T-helper 1 cell treated with Interleukin-12 subunit alpha and Interleukin-12 subunit beta and Interleukin-4 antibody, amounts not matched to agents 30 μg/mL and 1 μg/mL, for 36 hours (primary cell): ENCODE measurements around the gene TAOK1.
"Not testable (repeated sequence)": the region's sequence is repeated elsewhere in the genome, so short reads cannot be mapped to it uniquely, and the experiment has no call there.

Experiments
- H3K27ac Mint-ChIP-seq: one replicate; pipeline ENCODE4 v1.8.0; 2021; ENCODE audit warnings: mild to moderate bottlenecking, mixed read lengths
- H3K27me3 Mint-ChIP-seq: one replicate; pipeline ENCODE4 v1.8.0; 2021; ENCODE audit warnings: low read depth, mixed read lengths
- H3K36me3 Mint-ChIP-seq: one replicate; pipeline ENCODE4 v1.8.0; 2021; ENCODE audit warnings: low read depth, mixed read lengths
- H3K4me1 Mint-ChIP-seq: one replicate; pipeline ENCODE4 v1.8.0; 2021; ENCODE audit warnings: low read depth, mixed read lengths
- H3K4me3 Mint-ChIP-seq: one replicate; pipeline ENCODE4 v1.8.0; 2021; ENCODE audit warnings: mild to moderate bottlenecking, moderate library complexity, mixed read lengths
- H3K9me3 Mint-ChIP-seq: one replicate; pipeline ENCODE4 v1.8.0; 2021; ENCODE audit warnings: mixed read lengths

TAOK1 gene

GRCh38 chr17:29510953-29511352 is 120.8 kb downstream of the TAOK1 start:
- Mint-ChIP-seq H3K27ac (no peak overlapping the region), H3K36me3 (peaks cover 12% of the 10 kb centered on the region), H3K27me3 (no peaks in the 10 kb centered on the region), H3K4me1 (no peaks in the 10 kb centered on the region), H3K4me3 (no peak overlapping the region), H3K9me3 (no peaks in the 10 kb centered on the region)

- Mint-ChIP-seq H3K4me3 (no peak overlapping the region), H3K27me3 (no peaks in the 10 kb centered on the region), H3K9me3 (no peaks in the 10 kb centered on the region), H3K4me1 (no peaks in the 10 kb centered on the region), H3K36me3 (peaks cover 17% of the 10 kb centered on the region), H3K27ac (no peak overlapping the region)
These were observed 124.6 kb downstream of the TAOK1 start for GRCh38 chr17:29514792-29515191.

GRCh38 chr17:29518359-29518758 is 128.2 kb downstream of the TAOK1 start:
- Mint-ChIP-seq H3K27me3 (no peaks in the 10 kb centered on the region), H3K9me3 (no peaks in the 10 kb centered on the region), H3K4me3 (no peak overlapping the region), H3K27ac (no peak overlapping the region), H3K36me3 (peaks cover 25% of the 10 kb centered on the region), H3K4me1 (no peaks in the 10 kb centered on the region)

- Mint-ChIP-seq H3K27ac (no peak overlapping the region), H3K27me3 (no peaks in the 10 kb centered on the region), H3K9me3 (no peaks in the 10 kb centered on the region), H3K4me1 (peaks cover 3% of the 10 kb centered on the region), H3K36me3 (peaks cover 13% of the 10 kb centered on the region), H3K4me3 (no peak overlapping the region)
These were observed 134.5 kb downstream of the TAOK1 start for GRCh38 chr17:29524692-29525091.

GRCh38 chr17:29526322-29526721 is 136.2 kb downstream of the TAOK1 start:
- Mint-ChIP-seq H3K9me3 (no peaks in the 10 kb centered on the region), H3K4me3 (no peak overlapping the region), H3K4me1 (peaks cover 3% of the 10 kb centered on the region), H3K27me3 (no peaks in the 10 kb centered on the region), H3K36me3 (peaks cover 17% of the 10 kb centered on the region), H3K27ac (no peak overlapping the region)

GRCh38 chr17:29533976-29534375 is 143.8 kb downstream of the TAOK1 start:
- H3K27me3 Mint-ChIP-seq: no peaks in the 10 kb centered on the region
- no peak overlapping the region for H3K4me3 Mint-ChIP-seq
- H3K9me3 Mint-ChIP-seq: no peaks in the 10 kb centered on the region
- no peaks in the 10 kb centered on the region for H3K4me1 Mint-ChIP-seq
- peaks cover 23% of the 10 kb centered on the region for H3K36me3 Mint-ChIP-seq
- H3K27ac Mint-ChIP-seq: no peak overlapping the region

- Mint-ChIP-seq H3K27me3 (no peaks in the 10 kb centered on the region), H3K27ac (no peak overlapping the region), H3K4me1 (peaks cover 4% of the 10 kb centered on the region), H3K36me3 (peaks cover 22% of the 10 kb centered on the region), H3K9me3 (no peaks in the 10 kb centered on the region), H3K4me3 (no peak overlapping the region)
These were observed 153.9 kb downstream of the TAOK1 start for GRCh38 chr17:29544066-29544465.

GRCh38 chr17:29546085-29546484 is 155.9 kb downstream of the TAOK1 start:
- H3K27me3 Mint-ChIP-seq: no peaks in the 10 kb centered on the region
- H3K4me1 Mint-ChIP-seq: peaks cover 4% of the 10 kb centered on the region
- no peaks in the 10 kb centered on the region for H3K9me3 Mint-ChIP-seq
- H3K36me3 Mint-ChIP-seq: peaks cover 22% of the 10 kb centered on the region
- no peak overlapping the region for H3K4me3 Mint-ChIP-seq
- H3K27ac Mint-ChIP-seq: no peak overlapping the region

GRCh38 chr17:29546830-29547229 is 156.7 kb downstream of the TAOK1 start:
- Mint-ChIP-seq H3K36me3 (peaks cover 22% of the 10 kb centered on the region), H3K27me3 (no peaks in the 10 kb centered on the region), H3K4me1 (peaks cover 4% of the 10 kb centered on the region), H3K27ac (no peak overlapping the region), H3K4me3 (no peak overlapping the region), H3K9me3 (no peaks in the 10 kb centered on the region)

- no peaks in the 10 kb centered on the region for H3K27me3 Mint-ChIP-seq
- H3K4me3 Mint-ChIP-seq: no peak overlapping the region
- no peak overlapping the region for H3K27ac Mint-ChIP-seq
- peaks cover 4% of the 10 kb centered on the region for H3K4me1 Mint-ChIP-seq
- H3K36me3 Mint-ChIP-seq: peaks cover 10% of the 10 kb centered on the region
- no peaks in the 10 kb centered on the region for H3K9me3 Mint-ChIP-seq
These were observed 159.2 kb downstream of the TAOK1 start for GRCh38 chr17:29549177-29549923.

- peaks cover 6% of the 10 kb centered on the region for H3K36me3 Mint-ChIP-seq
These were observed 165.7 kb downstream of the TAOK1 start for GRCh38 chr17:29555840-29556239.

GRCh38 chr17:29557085-29557738 is 167.0 kb downstream of the TAOK1 start:
- no peaks in the 10 kb centered on the region for H3K27me3 Mint-ChIP-seq
- peaks cover 13% of the 10 kb centered on the region for H3K4me1 Mint-ChIP-seq
- no peak overlapping the region for H3K4me3 Mint-ChIP-seq
- H3K36me3 Mint-ChIP-seq: peaks cover 11% of the 10 kb centered on the region
- peak overlapping the region; percentile 50 for H3K27ac Mint-ChIP-seq
- H3K9me3 Mint-ChIP-seq: no peaks in the 10 kb centered on the region

More at GRCh38 chr17:29555840-29556239, 165.7 kb downstream of the TAOK1 start:
- Mint-ChIP-seq H3K4me1 (peaks cover 13% of the 10 kb centered on the region), H3K4me3 (no peak overlapping the region), H3K9me3 (no peaks in the 10 kb centered on the region), H3K27me3 (no peaks in the 10 kb centered on the region), H3K27ac (no peak overlapping the region)

- no peak overlapping the region for H3K4me3 Mint-ChIP-seq
- H3K4me1 Mint-ChIP-seq: peaks cover 13% of the 10 kb centered on the region
These were observed 167.6 kb downstream of the TAOK1 start for GRCh38 chr17:29557739-29558116.

GRCh38 chr17:29558139-29558538 is 168.0 kb downstream of the TAOK1 start:
- H3K4me3 Mint-ChIP-seq, H3K9me3 Mint-ChIP-seq, H3K27me3 Mint-ChIP-seq: not testable (repeated sequence)
- Mint-ChIP-seq H3K27ac (peak overlapping the region; percentile 57), H3K4me1 (peaks cover 13% of the 10 kb centered on the region), H3K36me3 (peaks cover 13% of the 10 kb centered on the region)

More at GRCh38 chr17:29557739-29558116, 167.6 kb downstream of the TAOK1 start:
- Mint-ChIP-seq H3K27ac (peak overlapping the region; percentile 50), H3K36me3 (peaks cover 13% of the 10 kb centered on the region), H3K27me3 (no peaks in the 10 kb centered on the region), H3K9me3 (no peaks in the 10 kb centered on the region)

GRCh38 chr17:29559640-29560039 is 169.5 kb downstream of the TAOK1 start:
- Mint-ChIP-seq H3K4me1 (peaks cover 19% of the 10 kb centered on the region), H3K36me3 (peaks cover 18% of the 10 kb centered on the region), H3K4me3 (no peak overlapping the region), H3K27ac (no peak overlapping the region), H3K9me3 (no peaks in the 10 kb centered on the region), H3K27me3 (no peaks in the 10 kb centered on the region)
